Parathyroid adenoma (tissue), 2 donors: ENCODE data around the gene CLIP2.
"Not testable (repeated sequence)": the region's sequence is repeated elsewhere in the genome, so short reads cannot be mapped to it uniquely, and the experiment has no call there.

Source experiments
- H2AFZ ChIP-seq: fragments of 300-600 bp; sonication (generic); one replicate; pipeline ENCODE4 v1.7.0; 2017; ENCODE audit warnings: antibody characterized with exemption, mild to moderate bottlenecking
- H3K27ac ChIP-seq: fragments of 300-600 bp; sonication (generic); one replicate; pipeline ENCODE4 v1.7.0; 2017
- H3K27me3 ChIP-seq: fragments of 300-600 bp; sonication (generic); one replicate; pipeline ENCODE4 v1.7.0; 2017; ENCODE audit warnings: low read length; ENCODE audit not compliant: control insufficient read depth, insufficient read depth
- H3K36me3 ChIP-seq: fragments of 300-600 bp; sonication (generic); one replicate; pipeline ENCODE4 v1.7.0; 2017; ENCODE audit warnings: low read length; ENCODE audit not compliant: control insufficient read depth, insufficient read depth
- H3K4me1 ChIP-seq: fragments of 300-600 bp; sonication (generic); one replicate; pipeline ENCODE4 v1.7.0; 2017; ENCODE audit warnings: control low read depth
- H3K4me2 ChIP-seq: fragments of 300-600 bp; sonication (generic); one replicate; pipeline ENCODE4 v1.7.0; 2017; ENCODE audit warnings: low read length
- H3K4me3 ChIP-seq: fragments of 300-600 bp; sonication (generic); one replicate; pipeline ENCODE4 v1.7.0; 2017; ENCODE audit warnings: low read depth, low read length
- H3K79me2 ChIP-seq: fragments of 300-600 bp; sonication (generic); one replicate; pipeline ENCODE4 v1.7.0; 2017; ENCODE audit warnings: control low read depth
- H3K9ac ChIP-seq: fragments of 300-600 bp; sonication (generic); one replicate; pipeline ENCODE4 v1.7.0; 2017; ENCODE audit warnings: mild to moderate bottlenecking
- H3K9me3 ChIP-seq: fragments of 300-600 bp; sonication (generic); one replicate; pipeline ENCODE4 v1.7.0; 2017; ENCODE audit warnings: low read length; ENCODE audit not compliant: control insufficient read depth
- CTCF ChIP-seq: fragments of 300-600 bp; sonication (generic); IDR thresholded peaks from one replicate; pipeline ENCODE4 v1.7.0; 2017; ENCODE audit warnings: antibody characterized with exemption, mild to moderate bottlenecking
- donor health status: primary hyperparathyroidism.

The CLIP2 gene

GRCh38 chr7:74412056-74412455, 122.8 kb downstream of the CLIP2 start:
- H3K4me1 ChIP-seq = no peaks in the 10 kb centered on the region
- H3K36me3 ChIP-seq = no peaks in the 10 kb centered on the region
- no peak overlapping the region for H3K4me2 ChIP-seq
- H2AFZ ChIP-seq = no peak overlapping the region
- H3K4me3 ChIP-seq = no peak overlapping the region
- H3K27me3 ChIP-seq = no peaks in the 10 kb centered on the region
- H3K9me3 ChIP-seq = no peaks in the 10 kb centered on the region
- no peak for TF ChIP-seq CTCF
- H3K9ac ChIP-seq = no peak overlapping the region
- no peak overlapping the region for H3K27ac ChIP-seq
- H3K79me2 ChIP-seq = no peaks in the 10 kb centered on the region

DNA sequence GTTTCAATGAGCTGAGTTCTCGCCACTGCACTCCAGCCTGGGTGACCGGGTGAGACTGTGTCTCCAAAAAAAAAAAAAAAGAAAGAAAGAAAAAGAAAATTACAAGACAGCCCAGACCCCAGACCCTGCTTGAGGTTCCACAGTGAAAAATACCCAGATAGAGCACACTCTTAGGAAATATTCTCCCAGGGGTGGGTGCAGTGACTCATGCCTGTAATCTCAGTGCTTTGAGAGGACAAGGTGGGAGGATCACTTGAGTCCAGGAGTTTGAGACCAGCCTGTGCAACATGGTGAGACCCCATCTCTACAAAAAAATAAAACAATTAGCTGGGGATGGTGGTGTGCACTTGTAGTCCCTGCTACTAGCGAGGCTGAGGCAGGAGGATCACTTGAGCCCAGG, 123.4 kb downstream of the CLIP2 start:
- no peak overlapping the region for H2AFZ ChIP-seq
- H3K9ac ChIP-seq = no peak overlapping the region
- H3K79me2 ChIP-seq = peaks cover 2% of the 10 kb centered on the region
- no peaks in the 10 kb centered on the region for H3K36me3 ChIP-seq
- no peak for TF ChIP-seq CTCF
- H3K27ac ChIP-seq = no peak overlapping the region
- H3K4me1 ChIP-seq = no peaks in the 10 kb centered on the region
- H3K9me3 ChIP-seq = no peaks in the 10 kb centered on the region
- no peaks in the 10 kb centered on the region for H3K27me3 ChIP-seq
- no peak overlapping the region for H3K4me3 ChIP-seq
- H3K4me2 ChIP-seq = no peak overlapping the region

- H3K4me2 ChIP-seq, H3K27me3 ChIP-seq, H3K36me3 ChIP-seq, H3K4me1 ChIP-seq, H3K9ac ChIP-seq, H3K27ac ChIP-seq, H3K79me2 ChIP-seq, H3K4me3 ChIP-seq, H3K9me3 ChIP-seq, H2AFZ ChIP-seq: not testable (repeated sequence)
These were observed 125.6 kb downstream of the CLIP2 start for GRCh38 chr7:74414595-74415333.

- H3K4me3 ChIP-seq = no peak overlapping the region
- no peak overlapping the region for H3K9ac ChIP-seq
- H3K36me3 ChIP-seq = no peaks in the 10 kb centered on the region
- peak overlapping the region; percentile 34 for H2AFZ ChIP-seq
- H3K27me3 ChIP-seq = no peaks in the 10 kb centered on the region
- H3K4me1 ChIP-seq = no peaks in the 10 kb centered on the region
- TF ChIP-seq CTCF = peak; percentile 98
- no peaks in the 10 kb centered on the region for H3K9me3 ChIP-seq
- no peak overlapping the region for H3K4me2 ChIP-seq
- H3K79me2 ChIP-seq = peaks cover 2% of the 10 kb centered on the region
- H3K27ac ChIP-seq = no peak overlapping the region
These were observed 128.3 kb downstream of the CLIP2 start for GRCh38 chr7:74417419-74417971.

GRCh38 chr7:74418076-74418475, 128.9 kb downstream of the CLIP2 start:
- H2AFZ ChIP-seq = no peak overlapping the region
- H3K4me2 ChIP-seq = no peak overlapping the region
- no peaks in the 10 kb centered on the region for H3K27me3 ChIP-seq
- no peak overlapping the region for H3K27ac ChIP-seq
- H3K4me1 ChIP-seq = no peaks in the 10 kb centered on the region
- H3K79me2 ChIP-seq = peaks cover 2% of the 10 kb centered on the region
- H3K4me3 ChIP-seq = no peak overlapping the region
- H3K36me3 ChIP-seq = no peaks in the 10 kb centered on the region
- TF ChIP-seq CTCF = no peak
- H3K9ac ChIP-seq = no peak overlapping the region
- H3K9me3 ChIP-seq = no peaks in the 10 kb centered on the region
